GM18517 (cell line): ENCODE results near the gene MAGEC2.

ENCODE experiments used
- ATAC-seq: cut with Tn5 transposase; IDR thresholded peaks from one replicate; pipeline ENCODE4 v1.9.1; 2021; ENCODE audit warnings: mild to moderate bottlenecking, moderate library complexity; ENCODE audit not compliant: unreplicated experiment

MAGEC2 gene, protein sequence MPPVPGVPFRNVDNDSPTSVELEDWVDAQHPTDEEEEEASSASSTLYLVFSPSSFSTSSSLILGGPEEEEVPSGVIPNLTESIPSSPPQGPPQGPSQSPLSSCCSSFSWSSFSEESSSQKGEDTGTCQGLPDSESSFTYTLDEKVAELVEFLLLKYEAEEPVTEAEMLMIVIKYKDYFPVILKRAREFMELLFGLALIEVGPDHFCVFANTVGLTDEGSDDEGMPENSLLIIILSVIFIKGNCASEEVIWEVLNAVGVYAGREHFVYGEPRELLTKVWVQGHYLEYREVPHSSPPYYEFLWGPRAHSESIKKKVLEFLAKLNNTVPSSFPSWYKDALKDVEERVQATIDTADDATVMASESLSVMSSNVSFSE

GRCh38 chrX:142204522-142205433 lies at the start of gene MAGEC2:
MAGEC2 (minus strand) TSS chrX:142205290; CDS start chrX:142203987, 1,303 bp downstream.
- no peak for ATAC-seq

- ATAC-seq = no peak
Observed at GRCh38 chrX:142251680-142252079, 46.6 kb upstream of the MAGEC2 start.

- ATAC-seq = no peak
Observed at GRCh38 chrX:142251202-142251601, 46.1 kb upstream of the MAGEC2 start.

- ATAC-seq = no peak
Observed at GRCh38 chrX:142250502-142250901, 45.4 kb upstream of the MAGEC2 start.

GRCh38 chrX:142249721-142250120 lies 44.6 kb upstream of the MAGEC2 start:
- ATAC-seq = no peak

DNA sequence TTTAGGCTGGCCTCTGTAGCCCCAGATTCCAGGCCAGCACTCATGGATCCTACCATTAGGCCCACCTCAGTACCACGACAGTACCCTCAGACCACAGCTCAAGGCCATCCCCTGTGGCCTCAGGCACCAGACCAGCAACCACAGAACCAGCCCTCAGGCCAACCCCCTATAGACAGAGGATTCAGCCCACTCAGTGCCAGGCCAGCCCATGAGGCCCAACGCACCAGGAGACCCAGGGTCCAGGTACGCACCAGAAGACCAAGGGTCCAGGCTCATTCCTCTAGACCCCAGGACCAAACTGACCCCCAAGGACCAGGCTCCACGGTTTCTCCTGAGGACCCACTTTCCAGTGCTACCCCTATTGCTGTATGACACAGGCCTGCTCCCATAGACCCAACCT lies 39.5 kb upstream of the MAGEC2 start:
- ATAC-seq = no peak

- no peak for ATAC-seq
Observed at GRCh38 chrX:142238536-142238935, 33.4 kb upstream of the MAGEC2 start.

DNA sequence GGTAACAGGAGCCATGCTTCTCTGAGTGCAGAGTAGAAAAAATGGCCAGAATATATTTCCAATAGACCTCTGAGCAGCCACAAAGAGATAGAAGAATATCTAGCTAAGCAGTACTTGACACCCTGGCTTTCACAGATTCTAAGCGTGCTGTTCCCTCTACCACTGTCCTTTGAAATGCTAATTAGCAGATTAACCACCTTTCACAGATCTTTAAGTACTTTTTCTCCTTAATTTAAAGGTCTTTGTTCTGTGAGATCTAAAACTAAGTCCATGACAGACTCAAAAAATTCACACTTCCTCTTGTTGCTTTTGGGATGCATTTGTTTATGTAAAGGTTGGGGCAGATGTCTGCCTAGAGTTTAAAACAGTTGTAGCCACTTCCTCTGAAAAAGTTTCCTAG lies 28.3 kb upstream of the MAGEC2 start:
- no peak for ATAC-seq

- no peak for ATAC-seq
Observed at GRCh38 chrX:142214081-142214480, 9.0 kb upstream of the MAGEC2 start.

DNA sequence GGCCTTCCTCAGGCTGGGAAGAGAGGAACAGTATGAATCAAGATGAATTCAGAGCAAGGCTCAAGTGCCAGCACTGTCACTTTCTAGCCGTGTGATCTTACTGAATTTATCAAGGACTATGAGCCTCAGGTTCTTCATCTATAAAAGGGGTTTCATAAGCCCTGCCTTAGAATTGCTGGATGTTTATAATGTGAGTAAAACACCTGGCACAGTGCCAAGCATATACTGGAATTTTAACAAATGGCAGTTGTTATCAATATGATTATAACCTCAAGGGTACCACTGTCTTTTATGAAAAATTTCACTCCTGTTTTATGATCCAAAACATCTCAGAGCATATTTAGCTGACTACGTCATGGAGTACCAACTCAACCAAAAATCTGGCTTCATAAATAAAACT lies 4.0 kb downstream of the MAGEC2 start:
- ATAC-seq = no peak

GRCh38 chrX:142186103-142186502 lies 19.0 kb downstream of the MAGEC2 start:
- no peak for ATAC-seq

GRCh38 chrX:142184756-142185602 lies 20.1 kb downstream of the MAGEC2 start:
- ATAC-seq = no peak

GRCh38 chrX:142156567-142156966 lies 48.5 kb downstream of the MAGEC2 start:
- ATAC-seq = no peak
